Measurements from ENCODE around the gene GRK5.

DNA sequence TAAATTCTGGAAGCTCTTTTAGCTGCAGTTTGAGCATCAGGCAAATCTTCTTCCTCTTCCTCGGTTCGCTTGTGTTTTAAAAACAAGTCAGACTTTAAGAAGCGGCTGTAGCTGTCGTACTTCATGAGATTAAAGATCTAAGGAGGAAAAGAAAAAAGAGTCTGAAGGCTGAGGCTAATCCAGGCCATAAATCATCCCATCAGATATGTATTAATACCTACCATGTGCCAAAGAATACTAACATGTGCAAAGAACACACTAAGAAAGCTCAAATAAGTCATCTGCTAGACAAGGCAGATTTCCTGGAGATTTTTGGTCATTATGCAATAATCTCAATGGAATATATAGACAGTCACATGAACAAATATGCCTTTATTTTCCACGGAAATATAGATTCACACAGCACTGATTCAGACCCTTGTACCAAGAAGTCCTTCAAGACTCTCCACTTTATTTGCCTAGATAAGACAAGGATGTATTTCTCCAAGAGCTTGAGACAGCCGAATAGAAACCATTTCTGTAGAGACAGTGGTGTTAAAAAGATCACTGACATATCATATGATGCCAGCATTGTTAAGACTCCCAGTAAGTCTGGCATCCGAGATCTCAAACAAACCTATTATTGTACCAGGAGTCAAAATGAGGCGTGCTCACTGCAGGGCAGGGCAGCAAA is 292.9 kb downstream of the GRK5 start:
- no peak for TF ChIP-seq POLR2A (IDR thresholded peaks at IDR 0.05)
- TF ChIP-seq POLR2AphosphoS5 (IDR thresholded peaks at IDR 0.05), result no peak

Measured in sigmoid colon (tissue), 4 donors.